Stimulated activated CD4-positive, alpha-beta T cell treated with anti-CD3 and anti-CD28 coated beads, Interleukin-12 subunit alpha, Interleukin-12 subunit beta, amount 100 ng/mL, for 48 hours (primary cell): ENCODE data around the gene SLC1A3.

Experiments used
- DNase-seq, 3 donors: peaks; one replicate each; pipeline ENCODE4 v3.0.0-alpha.2; 2020; ENCODE audit warnings: low read depth in 2 of 3, low spot score in 1 of 3

The SLC1A3 gene

GRCh38 chr5:36682499-36682898, 76.1 kb downstream of the SLC1A3 start:
- DNase-seq = no peak

DNA sequence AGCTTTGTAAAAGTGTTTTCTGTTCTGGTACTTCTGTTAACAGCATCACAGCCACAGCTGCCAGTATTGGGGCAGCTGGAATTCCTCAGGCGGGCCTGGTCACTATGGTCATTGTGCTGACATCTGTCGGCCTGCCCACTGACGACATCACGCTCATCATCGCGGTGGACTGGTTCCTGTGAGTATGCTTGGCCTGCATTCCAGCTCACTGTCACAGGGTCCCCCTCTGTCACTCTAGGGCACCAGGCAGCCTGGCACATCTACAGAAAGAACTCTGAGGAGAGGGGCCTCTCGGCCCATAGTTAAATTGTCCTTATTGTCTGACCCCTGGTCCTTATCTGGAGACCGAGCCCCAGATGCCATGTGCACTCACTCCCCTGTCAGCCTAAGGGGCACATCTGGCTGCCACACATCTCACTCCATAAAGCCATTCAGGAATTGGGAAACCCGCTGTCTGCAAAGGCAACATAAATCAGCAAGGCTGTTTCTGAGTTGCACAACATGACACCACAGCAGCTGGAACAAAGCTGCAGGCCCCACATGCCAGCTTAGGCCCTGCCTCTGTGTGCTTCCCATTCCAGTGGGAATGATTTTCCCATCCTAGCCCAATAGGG, 77.5 kb downstream of the SLC1A3 start:
- DNase-seq = no peak

DNA sequence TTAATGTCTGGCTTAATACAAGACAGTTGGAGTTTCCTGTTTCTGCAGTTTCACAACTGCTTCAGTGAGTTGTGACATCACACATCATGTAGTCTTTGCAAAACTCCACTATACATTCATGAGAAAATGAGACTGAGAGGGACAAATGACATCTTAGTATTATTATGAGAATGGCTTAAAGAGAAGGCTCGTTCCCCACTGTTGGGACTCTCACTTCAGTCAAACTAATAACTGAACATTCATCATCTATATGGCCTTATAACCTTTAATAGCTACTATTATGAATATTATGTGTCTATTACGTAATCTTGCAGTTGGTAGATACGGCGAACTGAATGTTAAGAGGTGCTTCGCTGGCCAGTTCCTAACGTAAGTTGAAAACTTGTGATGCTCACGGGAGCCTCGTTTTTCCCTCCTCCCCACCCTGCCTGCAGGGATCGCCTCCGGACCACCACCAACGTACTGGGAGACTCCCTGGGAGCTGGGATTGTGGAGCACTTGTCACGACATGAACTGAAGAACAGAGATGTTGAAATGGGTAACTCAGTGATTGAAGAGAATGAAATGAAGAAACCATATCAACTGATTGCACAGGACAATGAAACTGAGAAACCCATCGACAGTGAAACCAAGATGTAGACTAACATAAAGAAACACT, 79.4 kb downstream of the SLC1A3 start:
- no peak for DNase-seq

DNA sequence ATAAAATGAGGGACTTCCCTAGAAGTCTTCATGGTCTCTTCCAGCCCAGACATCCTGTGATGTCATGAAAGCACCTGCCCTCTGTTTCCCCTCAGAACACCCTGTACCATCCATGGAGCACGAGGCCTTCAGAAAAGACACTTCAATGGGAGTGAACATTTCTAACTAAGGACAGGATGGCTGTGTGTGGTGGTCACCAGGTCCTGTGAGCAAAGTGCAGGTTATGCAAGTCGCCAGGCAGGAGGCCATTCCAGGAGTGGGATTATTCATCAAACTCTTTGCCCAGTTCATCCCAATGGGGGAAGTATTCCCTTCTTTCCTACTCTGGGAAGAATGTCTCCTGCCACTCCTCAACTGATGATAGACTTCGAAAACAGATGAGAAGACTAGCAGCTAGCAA, 80.5 kb downstream of the SLC1A3 start:
- no peak for DNase-seq

GRCh38 chr5:36688722-36689121, 82.3 kb downstream of the SLC1A3 start:
- DNase-seq = no peak

GRCh38 chr5:36689225-36689624, 82.8 kb downstream of the SLC1A3 start:
- DNase-seq = no peak

DNA sequence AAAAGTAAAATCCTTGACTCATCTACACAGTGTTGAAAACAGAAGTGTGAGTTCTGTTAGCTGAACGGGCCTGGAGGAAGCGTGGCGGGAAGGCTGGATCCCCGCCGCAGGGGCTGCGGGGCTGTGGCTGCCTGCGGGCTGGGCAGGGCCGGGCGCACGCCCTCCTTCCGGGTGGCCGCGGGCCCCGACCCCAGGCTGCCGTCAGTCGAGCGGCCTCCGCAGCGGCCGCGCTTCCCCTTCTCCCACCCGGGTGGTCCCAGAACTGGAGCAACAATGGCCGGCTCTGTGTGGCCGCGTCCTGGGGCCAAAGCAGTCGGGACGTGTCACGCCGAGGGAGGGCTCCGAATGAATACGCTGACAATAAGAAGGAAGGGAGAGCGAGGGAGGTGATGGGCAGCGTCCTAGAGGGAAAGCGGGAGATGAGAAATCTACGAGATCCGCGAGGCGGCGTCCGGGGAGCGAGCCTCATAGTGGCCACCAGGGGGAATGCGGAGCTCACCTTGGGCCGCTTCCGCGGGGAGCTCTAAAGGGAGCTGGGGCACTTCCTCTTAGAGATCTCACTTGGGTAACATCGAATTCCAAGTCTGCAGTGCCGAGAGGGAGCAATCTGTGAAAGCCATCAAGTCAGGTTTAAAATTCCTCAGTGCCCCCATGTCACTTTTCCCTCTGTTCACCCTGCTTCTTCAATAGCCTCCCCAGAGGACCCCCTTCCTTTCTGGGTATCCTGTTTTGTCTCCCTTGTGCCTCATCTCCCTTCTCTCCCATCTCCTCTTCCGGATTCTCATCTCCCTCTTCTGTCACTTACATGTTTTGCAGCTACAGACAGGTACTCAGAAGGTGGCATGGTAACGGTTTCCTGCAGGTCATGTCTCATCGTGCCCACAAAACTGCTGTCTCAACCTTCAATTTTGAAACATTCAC, 83.9 kb downstream of the SLC1A3 start:
- peak; percentile 52 to 68 (median 52) for DNase-seq

DNA sequence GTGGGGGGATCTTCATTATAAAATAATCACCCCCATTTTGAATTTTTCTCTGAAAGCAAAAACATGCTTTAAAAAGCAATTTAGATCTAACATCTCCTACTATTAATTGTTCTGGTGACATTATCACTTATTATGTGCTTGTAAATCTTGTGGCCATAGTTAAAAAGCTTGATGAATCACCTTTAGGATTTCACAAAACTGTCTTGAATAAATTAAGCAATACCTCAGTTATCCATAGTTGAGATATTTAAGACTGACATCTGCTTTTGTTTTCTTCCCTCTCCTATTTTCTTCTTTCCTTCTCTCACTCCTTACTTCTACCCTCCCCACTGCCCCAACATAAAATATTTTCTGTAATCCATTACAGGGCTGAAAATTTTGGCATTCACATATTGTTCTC, 84.8 kb downstream of the SLC1A3 start:
- no peak for DNase-seq

- DNase-seq = no peak
These were observed 85.4 kb downstream of the SLC1A3 start for GRCh38 chr5:36691696-36692371.

DNA sequence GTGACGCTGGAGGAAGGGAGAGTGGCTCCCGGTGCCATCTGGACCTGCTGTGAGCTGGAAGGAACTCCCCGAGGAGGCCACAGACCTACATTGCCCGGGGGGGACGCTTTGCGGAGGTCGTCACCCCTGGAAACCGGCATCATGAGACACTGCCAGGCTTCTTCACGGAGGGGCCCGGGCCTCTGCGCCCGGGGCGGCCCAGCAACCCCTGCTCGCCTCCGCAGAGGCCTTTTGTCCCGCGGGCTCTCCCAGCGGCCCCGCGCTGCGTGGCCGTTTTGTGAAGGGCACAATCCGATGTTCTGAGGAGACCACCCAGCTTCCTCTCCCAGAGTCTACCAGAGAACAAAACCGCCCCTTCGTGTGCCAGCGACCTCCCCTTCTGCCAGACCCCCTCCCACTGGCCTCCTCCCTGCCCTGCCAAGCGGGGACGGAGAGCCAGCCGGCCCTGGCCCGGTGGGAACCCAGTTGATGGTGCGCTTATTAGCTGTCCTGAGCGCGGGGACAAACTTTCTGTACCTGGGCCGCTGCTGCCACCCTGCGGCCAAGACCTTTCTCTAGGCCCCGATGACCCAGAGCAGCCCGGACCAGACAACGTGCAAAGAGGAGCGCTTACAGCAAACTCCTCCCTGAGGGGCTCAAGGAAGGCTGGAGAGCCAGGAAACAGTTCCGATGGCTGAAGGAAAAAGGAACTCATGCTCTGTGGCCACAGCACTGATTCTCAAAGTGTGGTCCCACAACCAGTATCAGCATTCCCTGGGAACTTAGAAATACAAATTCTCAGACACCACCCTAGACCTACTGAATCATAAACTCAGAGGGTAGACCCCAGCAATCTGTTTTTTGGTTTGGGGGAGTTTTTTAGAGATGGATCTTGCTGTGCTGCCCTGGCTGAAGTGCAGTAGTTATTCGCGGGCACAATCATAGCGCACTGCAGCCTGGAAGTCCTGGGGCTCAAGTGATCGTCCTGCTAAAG, 86.7 kb downstream of the SLC1A3 start:
- DNase-seq = peak; percentile 21 to 36 (median 35)

- no peak for DNase-seq
These were observed 87.9 kb downstream of the SLC1A3 start for GRCh38 chr5:36694351-36694750.

DNA sequence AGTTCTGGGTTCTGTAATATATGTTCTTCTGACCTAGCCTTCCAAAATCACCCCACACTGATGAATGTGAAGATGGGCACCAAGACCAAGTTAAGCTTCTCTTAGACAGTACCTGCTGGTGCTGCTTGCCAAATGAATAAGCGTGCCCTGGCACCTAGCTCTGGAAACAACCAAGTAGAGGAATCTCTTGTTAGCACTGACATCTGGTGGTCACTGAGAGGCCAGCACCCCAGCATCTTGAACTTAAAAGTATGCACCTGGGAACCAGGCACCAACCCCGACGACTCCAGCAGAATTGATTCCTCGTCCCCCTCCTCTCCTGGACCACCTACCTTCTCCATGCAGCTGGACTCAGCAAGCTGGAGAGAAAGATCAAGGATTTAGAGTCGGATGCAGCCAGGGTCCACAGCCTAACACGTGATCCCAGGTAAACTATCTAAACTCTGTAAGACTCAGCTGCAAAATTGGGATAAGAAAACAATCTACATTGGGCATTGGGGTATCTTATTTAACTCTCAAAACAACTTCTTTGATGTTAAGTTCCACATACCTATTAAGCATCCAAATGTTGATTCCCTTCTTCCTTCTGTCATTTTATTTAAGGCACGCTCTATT, 89.8 kb downstream of the SLC1A3 start:
- DNase-seq = peak; percentile 15 to 28 (median 27)

DNA sequence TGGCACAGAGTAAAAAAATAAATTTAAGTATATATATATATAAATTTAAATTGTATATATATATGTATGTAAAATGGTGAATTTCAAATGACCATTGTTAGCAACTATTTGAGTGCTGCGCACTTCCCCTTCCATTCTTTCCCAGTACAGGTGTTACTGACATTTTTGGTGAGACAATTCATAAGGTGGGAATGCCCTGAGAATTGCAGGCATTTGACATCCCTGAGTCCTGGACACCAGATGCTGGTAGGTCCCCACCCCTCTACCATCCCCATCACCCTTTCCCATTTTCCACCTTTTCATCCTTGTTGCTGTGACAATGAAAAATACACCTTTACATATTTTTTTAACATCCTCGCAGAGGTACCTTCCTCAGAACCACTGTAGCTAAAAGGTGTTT, 91.6 kb downstream of the SLC1A3 start:
- DNase-seq = no peak

- no peak for DNase-seq
These were observed 94.8 kb downstream of the SLC1A3 start for GRCh38 chr5:36701085-36701698.

DNA sequence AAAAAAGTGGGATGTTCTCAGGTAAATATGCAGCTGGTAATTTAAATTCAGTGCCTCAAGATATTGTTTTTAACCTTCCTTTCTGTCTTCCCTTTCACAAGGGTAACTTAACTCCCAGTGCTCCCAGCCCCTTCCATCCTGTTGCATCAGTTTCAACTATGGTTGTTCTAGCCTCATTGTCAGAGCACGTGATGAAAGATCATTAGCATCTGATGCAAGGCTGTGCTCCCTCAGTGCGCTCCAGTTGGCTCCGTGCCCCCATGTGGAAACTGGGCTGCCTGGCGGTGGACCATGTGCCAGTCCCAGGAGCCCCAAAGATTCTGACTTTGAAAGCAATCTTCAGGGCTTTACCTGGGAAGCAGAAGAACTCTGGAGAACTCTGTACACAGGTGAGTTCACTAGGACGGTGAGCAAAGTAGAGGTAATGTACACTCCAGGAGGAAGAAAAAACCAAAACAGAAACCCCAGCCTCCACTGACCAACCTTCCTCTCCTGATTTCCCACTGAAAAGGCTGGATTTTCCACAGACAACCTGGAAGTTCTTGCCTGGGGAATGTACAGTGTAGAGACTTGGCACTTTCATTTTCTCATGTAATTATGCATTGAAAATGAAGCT, 96.9 kb downstream of the SLC1A3 start:
- no peak for DNase-seq

DNA sequence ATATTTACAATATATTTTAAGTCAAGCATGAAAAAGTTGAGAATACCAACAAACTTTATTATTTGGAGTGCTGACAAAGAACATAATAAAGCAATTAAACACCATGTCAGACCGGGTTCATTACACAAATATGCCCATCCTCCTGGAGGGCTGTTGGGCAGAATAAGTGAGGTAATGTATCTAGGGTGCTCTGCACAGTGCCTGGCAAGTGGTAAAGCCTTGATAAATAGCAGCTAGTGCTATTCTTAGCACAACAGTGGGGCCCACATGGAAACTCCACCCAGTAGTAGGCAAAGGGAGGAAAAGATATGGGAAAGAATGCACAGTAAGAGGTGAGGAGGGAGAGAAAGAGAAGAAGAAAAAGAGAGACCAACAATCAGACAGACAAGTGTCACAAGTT, 97.7 kb downstream of the SLC1A3 start:
- no peak for DNase-seq

DNA sequence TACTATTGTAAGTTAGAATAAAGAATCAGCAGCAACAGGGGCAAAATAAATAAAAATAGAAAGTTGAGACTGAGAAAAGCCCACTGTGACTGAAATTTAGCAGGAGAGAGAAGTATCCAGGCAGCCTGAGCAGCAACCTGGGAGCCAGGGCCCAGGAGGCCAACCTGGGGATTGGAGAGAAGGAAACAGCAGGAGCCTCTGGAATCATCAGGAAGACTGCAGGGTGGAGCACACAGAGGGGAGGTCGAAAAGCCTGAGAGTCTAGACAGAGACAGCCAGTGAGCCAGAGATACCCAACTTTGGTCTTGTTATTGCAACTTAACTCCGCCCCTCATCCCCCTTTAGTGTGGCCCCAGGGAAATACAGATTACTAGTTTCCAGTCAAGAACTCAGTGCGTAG, 98.6 kb downstream of the SLC1A3 start:
- no peak for DNase-seq

DNA sequence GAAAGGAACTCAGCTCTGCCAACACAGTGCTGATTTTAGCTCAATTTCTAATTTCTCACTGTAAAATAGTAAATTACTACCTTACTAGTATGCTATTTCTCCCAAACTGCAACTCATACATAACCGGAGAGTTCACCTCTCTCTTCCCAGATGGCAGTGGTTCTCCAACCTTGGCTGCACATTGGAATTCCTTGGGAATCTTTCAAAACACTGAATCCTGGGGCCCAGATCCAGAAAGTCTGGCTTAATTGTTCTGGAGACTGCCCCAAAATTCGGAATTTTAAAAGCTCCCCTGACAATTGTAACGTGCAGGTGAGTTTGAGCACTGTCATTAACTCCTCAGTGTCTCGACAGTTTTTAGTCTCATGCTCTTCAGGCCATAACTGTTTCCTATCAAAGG, 100.3 kb downstream of the SLC1A3 start:
- DNase-seq = no peak

- no peak for DNase-seq
These were observed 102.6 kb downstream of the SLC1A3 start for GRCh38 chr5:36708996-36709395.
